GM18858 (cell line): Measurements from ENCODE around the gene RASA3.
"Not testable (repeated sequence)": the region's sequence is repeated elsewhere in the genome, so short reads cannot be mapped to it uniquely, and the experiment has no call there.

ENCODE experiments used
- ATAC-seq: cut with Tn5 transposase; IDR thresholded peaks from one replicate; pipeline ENCODE4 v1.9.1; 2021; ENCODE audit not compliant: unreplicated experiment

The RASA3 gene

DNA sequence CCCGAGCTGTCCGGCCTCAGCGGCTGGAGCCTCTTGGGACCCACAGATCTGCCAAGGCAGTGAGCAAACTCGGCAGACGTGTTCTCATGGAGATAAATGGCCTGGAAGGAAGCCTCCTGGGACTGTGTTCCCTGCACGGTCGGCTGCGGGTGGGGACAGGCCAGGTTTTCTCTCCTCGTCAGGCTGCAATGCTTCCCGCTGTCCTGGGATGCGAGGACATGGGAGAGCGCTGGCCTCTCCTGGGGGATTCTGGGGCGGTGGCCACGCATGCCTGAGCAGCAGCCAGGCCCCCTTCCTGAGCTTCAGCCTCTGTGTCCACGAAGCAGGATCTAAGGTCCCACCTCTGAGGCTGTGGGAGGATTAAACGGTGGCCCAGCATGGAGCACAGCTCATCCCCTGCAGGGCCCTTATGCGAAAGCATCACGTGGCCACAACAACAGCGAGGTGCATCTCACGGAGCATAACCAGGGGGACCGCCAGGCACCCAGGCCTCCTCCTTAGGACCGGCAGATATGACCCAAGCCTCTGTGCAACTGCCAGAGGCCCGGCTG, 137.3 kb downstream of the RASA3 start:
- no peak for ATAC-seq

DNA sequence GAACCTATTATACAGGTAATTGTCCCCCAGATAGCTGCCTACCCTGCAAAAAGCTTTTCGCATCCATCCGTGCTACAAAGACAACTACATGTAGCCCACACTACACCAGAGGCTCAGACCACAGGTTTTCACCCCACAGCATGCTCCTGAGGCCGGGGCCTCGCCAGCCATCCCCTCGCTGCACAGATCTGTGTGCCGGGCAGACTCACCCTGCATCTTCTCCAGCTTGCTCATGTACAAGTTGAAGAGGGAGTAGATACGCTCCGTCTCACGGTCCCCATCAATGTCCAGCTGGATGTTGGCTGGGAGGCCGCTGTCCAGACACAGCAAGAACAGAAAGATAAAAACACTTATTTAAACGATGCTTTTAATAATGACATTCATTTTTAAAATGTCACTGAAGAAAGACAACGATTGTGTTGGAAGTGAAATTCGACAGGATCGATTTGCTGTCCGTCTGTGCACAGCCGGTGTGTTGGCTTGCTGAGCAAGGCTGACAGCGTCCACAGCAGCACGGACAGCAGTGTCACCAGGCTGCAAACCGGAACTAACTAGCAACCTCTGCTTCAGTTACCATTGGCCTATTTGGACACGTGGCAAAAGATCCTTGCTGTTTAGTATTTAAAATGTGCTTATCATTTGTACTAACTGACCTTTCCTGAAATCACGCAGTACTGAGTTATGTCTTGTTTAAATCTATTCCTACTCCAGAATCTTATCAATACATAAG, 140.0 kb downstream of the RASA3 start:
- no peak for ATAC-seq

DNA sequence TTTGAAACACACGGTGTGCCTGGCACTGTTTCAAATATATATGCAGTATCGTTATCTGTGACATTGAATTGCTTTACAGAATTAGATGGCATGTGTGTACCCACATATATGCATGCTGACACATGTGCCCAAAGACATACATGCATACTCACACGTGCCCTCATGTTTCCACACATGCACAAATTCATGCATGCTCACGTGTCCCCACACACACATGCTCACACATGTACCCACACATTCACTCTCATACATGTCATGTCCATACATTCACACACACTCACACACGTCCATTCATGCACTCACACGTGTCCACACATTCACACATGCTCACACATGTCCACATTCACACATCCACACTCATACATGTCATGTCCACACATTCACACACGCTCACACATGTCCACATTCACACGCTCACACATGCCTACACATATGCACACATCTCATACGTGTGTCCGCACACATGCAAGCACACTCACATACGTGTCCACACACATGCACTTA, 140.7 kb downstream of the RASA3 start:
- no peak for ATAC-seq

GRCh38 chr13:113991191-113991669, 141.2 kb downstream of the RASA3 start:
- no peak for ATAC-seq

DNA sequence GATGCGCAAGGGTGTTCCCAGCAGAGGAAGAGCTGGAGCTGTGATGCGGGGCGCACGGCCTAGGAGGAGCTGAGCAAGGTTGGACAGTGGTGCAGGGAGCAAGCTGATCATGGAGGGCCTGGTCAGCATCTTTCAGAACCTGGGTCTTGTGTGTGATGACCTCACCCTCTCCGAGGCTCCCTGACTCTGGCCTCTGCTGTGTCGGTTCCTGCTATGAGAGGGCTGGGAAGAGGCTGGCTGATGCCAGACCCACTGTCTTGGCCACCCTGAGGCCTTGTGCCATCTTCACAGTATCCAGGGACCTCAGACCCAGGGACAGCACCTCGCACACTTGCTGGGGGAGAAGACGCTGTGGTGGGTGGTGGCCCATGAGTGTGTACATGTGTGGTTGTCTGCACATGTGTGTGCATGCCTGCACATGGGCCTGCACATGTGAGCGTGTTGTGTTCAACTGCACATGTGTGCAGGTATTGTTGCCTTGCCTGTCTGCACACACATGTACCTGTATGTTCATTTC, 142.0 kb downstream of the RASA3 start:
- ATAC-seq: no peak

- no peak for ATAC-seq
Observed at GRCh38 chr13:113989585-113990300, 142.7 kb downstream of the RASA3 start.

DNA sequence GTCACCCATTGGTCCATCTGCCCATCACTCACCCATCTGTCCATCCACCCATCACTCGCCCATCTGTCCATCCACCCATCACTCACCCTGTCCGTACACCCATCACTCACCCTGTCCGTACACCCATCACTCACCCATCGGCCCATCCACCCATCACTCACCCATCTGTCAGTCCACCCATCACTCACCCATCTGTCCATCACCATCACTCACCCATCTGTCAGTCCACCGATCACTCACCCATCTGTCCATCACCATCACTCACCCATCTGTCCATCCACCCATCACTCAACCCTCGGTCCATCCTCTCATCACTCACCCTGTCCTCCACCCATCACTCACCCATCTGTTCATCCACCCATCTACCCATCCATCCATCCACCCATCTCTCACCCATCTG, 143.6 kb downstream of the RASA3 start:
- ATAC-seq: not testable (repeated sequence)

- ATAC-seq: no peak
Observed at GRCh38 chr13:113982296-113982661, 150.1 kb downstream of the RASA3 start.

GRCh38 chr13:113981611-113982295, 150.7 kb downstream of the RASA3 start:
- ATAC-seq: no peak

- no peak for ATAC-seq
Observed at GRCh38 chr13:113981194-113981605, 151.2 kb downstream of the RASA3 start.

- ATAC-seq: no peak
Observed at GRCh38 chr13:113980489-113981064, 151.8 kb downstream of the RASA3 start.

DNA sequence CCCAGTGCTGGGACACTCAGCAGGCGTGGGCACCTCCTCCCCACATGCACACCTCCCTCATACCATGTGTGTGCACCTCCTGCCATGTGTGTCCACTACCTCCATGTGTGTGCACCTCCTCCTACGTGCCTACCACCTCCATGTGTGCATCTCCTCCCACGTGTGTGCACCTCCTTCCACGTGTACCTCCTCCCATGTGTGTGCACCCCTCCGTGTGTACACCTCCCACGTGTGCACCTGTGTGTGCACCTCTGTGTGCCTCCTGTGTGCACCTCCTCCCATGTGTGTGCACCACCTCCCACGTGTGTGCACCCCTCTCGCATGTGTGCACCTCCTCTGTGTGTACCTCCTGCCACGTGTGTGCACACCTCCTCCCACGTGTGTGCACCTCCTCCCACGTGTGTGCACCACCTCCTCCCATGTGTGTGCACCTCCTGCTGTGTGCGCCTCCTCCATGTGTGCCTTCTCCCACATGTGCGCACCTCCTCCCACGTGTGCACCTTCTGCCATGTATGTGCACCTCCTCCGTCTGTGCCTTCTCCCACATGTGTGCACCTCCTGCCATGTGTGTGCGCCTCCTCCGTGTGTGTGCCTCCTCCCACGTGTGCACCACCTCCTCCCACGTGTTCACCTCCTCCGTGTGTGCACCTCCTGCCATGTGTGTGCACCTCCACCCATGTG, 152.5 kb downstream of the RASA3 start:
- no peak for ATAC-seq

- ATAC-seq: no peak
Observed at GRCh38 chr13:113978741-113979481, 153.5 kb downstream of the RASA3 start.

DNA sequence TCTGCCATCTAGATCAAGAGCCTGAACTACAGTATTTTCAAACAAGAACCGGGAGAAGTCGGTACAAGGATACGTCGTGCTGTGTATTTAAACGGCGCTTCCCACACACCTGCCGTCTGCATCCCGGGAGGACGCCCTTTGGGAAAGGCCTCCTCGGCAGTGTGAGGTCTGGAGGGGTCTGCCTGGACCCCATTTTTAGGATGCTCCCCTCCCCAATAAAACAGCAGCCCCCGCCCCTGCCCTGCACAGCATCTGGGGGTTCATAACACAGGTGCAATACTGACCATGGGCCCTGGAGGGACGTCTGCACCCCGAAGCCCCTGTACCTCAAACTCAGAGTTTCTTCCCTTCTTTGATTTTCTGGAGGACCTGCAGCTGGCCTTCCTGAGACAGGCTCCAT, 154.4 kb downstream of the RASA3 start:
- ATAC-seq: no peak

DNA sequence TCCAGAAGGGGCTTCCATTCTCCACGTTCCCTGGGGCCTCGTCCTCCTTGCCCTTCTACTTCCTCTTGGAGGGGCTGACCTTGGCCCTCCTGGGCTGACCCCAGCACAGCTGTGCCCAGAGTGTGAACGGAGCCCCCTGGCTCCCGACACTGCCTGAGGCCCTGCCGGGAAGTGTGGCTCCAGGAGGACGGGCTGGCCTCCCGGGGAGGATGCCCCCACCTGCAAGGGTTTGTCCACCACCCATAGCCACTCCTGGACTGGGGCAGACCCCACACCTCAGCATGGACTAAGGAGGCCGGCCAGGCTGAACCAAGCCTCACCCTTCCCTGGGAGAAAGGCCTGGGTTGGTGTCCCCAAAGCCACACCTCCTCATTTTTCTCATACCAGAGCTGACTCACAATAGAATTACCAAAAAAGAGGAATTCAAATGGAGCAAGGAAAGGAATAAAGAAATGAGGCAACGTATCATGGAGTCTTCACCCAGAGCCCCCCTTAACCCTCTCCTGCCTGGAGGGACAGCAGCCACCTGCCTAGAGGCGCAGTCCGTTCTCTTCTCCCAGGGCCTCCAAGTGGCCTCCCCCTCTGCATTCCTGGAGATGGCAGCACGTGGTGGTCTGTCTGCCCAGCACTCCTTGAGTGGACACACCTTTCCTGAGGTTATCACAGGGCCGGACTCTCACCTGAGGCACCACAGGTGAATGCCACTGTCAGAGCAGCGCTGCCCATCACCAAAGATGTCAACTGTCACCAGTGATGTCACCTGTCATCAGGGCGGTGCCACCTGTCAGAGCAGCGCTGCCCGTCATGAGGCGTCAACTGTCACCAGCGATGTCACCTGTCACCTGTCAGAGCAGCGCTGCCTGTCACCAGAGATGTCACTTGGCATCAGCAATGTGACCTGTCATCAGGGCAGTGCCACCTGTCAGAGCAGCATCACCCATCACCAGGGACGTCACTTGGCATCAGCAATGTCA, 155.4 kb downstream of the RASA3 start:
- ATAC-seq: no peak

GRCh38 chr13:113975416-113975815, 157.0 kb downstream of the RASA3 start:
- ATAC-seq: no peak

DNA sequence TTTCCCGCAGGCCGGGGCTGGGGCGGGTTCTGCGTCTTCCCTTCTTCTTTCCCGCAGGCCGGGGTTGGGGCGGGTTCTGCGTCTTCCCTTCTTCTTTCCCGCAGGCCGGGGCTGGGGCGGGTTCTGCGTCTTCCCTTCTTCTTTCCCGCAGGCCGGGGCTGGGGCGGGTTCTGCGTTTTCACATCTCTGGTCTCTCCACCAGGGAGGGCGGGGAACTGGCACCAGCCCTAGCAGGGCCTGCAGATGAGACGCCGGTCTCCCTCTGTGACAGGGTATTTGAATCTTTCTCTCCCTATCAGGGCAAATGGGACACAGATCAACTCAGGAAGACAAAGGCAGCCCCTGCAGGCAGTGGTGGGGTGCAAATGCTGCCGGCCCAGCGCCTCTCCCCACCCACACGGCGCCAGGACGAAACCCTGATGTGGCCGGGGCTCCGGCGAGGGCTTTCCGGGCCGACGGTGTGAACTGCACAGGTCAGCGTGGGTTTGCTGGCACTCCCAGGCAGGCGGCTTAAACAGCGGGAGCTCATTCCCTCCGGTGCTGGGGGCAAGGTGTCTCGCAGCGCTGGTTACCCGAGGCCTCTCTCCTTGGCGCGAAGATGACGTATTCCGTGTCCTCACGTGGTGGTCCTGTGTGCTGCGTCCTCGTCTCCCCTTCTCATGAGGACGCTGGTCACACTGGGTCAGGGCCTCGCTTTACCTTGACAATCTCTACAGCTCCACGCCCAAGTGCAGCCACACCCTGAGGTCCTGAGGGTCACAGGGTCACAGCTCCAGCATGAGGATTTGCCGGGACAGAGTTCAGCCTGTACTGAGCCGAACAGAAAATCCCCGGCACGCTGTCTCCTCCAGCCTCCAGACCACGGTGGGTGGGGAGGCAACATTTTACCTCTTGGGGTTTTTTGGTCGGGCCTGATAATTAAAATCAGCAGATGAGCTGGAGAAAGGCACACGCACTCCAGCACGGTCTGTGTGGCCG, 157.8 kb downstream of the RASA3 start:
- no peak for ATAC-seq
